NCI-H128 (cell line): ENCODE data around the gene IQCN.

ENCODE experiments used
- DNase-seq: peaks from one replicate; lab custom pipeline; 2025; ENCODE audit not compliant: unreplicated experiment; lab: John Stamatoyannopoulos, UW

IQCN gene

GRCh38 chr19:18304458-18305310 lies 30.4 kb upstream of the IQCN start:
- DNase-seq, result no peak

GRCh38 chr19:18304208-18304457 lies 29.9 kb upstream of the IQCN start:
- DNase-seq, result no peak

GRCh38 chr19:18301718-18302111 lies 27.5 kb upstream of the IQCN start:
- DNase-seq, result no peak

- no peak for DNase-seq
Observed at GRCh38 chr19:18300930-18301717, 26.9 kb upstream of the IQCN start.

- no peak for DNase-seq
Observed at GRCh38 chr19:18299654-18300053, 25.4 kb upstream of the IQCN start.

- no peak for DNase-seq
Observed at GRCh38 chr19:18298601-18299000, 24.3 kb upstream of the IQCN start.

GRCh38 chr19:18297308-18297707 lies 23.1 kb upstream of the IQCN start:
- DNase-seq, result no peak

- no peak for DNase-seq
Observed at GRCh38 chr19:18295034-18295451, 20.8 kb upstream of the IQCN start.

GRCh38 chr19:18294467-18294864 lies 20.2 kb upstream of the IQCN start:
- DNase-seq, result no peak

GRCh38 chr19:18293642-18294466 lies 19.6 kb upstream of the IQCN start:
- DNase-seq, result no peak

GRCh38 chr19:18292810-18293641 lies 18.8 kb upstream of the IQCN start:
- DNase-seq, result no peak

GRCh38 chr19:18292462-18292809 lies 18.2 kb upstream of the IQCN start:
- no peak for DNase-seq

GRCh38 chr19:18291590-18292461 lies 17.6 kb upstream of the IQCN start:
- no peak for DNase-seq

GRCh38 chr19:18291019-18291524 lies 16.8 kb upstream of the IQCN start:
- no peak for DNase-seq

- DNase-seq, result no peak
Observed at GRCh38 chr19:18290302-18291018, 16.2 kb upstream of the IQCN start.

GRCh38 chr19:18289471-18290301 lies 15.4 kb upstream of the IQCN start:
- no peak for DNase-seq

GRCh38 chr19:18287836-18288772 lies 13.9 kb upstream of the IQCN start:
- no peak for DNase-seq
